ENCODE data around the gene IL36A. TPM values are rescaled to one million over a fixed set of nuclear protein-coding genes. Genes with fewer than 3 reads are reported as not detected.

The IL36A gene
- total RNA-seq, 4 donors from 2014 or later = not detected

DNA sequence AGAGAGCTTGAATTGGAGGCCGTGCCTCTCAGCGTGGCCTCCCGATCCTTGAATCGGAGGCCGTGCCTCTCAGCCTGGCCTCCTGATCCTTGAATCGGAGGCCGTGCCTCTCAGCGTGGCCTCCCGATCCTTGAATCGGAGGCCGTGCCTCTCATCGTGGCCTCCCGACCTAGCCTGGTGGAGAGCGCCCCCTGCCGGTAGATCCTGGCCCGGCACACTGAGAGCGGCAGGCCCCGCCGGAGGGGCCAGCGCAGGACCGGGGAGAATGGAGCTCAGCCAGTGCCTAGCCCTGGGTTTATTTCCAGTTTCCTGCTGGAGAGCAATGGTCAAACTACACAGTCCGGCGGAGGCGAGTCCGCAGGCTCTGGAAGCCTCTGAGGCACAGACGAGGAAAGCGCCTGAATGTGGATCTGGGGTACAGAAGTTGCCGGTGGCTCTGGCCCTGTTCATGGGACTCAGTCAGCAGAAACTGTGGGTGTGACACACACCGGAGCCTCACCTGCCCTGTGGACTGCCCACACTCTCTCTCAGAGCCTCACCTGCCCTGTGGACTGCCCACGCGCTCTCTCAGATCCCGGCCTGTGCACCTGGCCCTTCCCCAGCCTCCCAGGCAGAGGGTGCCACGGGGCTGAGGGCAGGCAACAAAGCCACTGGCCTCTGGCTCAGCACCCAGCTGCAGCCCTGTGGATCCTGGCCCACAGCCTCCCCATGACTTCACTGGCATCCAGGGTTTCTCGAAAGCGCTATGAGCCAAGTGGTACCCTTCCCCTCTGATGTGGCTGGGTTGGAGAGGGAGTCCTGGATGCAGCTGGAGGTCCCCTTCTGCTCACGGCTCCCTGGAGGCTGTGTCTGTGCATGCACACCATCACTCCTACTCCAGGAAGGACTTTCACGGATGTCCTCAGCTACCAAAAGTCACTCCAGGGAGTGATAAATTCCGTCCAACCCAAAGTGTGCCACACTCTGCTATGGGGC, 45.9 kb downstream of the IL36A start:
- no peak for DNase-seq

DNA sequence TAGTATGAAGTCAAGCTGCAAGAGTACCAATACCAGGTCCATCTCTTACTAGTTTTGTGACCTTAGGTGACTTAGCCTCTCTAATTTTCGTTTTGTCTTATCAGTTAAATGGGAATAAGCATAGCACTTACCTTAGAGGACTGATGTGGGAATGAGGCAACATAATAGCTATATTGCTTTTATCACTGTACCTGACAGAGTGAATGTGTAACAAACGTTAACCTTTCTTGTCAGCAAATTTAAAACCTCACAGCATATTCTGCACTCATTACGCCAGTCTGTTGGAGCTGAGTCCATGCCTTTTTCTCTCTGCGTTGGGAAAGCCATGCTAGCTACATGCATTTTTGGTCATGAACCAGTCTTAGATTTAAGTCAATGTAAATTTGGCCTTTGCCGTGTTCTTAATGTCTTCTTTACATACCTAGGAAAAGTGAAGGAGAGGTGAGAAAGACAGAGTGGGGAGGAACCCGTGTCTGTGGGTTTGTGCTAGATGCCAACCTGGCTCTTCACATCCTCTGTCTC, 47.2 kb downstream of the IL36A start, which contains the start of gene IL36B:
Gene IL36B, minus strand, starts transcription at position 472 of the 522 bp plus-strand sequence.
- TF ChIP-seq, protein P1, sequence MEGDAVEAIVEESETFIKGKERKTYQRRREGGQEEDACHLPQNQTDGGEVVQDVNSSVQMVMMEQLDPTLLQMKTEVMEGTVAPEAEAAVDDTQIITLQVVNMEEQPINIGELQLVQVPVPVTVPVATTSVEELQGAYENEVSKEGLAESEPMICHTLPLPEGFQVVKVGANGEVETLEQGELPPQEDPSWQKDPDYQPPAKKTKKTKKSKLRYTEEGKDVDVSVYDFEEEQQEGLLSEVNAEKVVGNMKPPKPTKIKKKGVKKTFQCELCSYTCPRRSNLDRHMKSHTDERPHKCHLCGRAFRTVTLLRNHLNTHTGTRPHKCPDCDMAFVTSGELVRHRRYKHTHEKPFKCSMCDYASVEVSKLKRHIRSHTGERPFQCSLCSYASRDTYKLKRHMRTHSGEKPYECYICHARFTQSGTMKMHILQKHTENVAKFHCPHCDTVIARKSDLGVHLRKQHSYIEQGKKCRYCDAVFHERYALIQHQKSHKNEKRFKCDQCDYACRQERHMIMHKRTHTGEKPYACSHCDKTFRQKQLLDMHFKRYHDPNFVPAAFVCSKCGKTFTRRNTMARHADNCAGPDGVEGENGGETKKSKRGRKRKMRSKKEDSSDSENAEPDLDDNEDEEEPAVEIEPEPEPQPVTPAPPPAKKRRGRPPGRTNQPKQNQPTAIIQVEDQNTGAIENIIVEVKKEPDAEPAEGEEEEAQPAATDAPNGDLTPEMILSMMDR (IDR thresholded peaks at IDR 0.05) = no peak
- no peak for TF ChIP-seq POLR2A (IDR thresholded peaks at IDR 0.05)
- DNase-seq = no peak
- no peaks in the 10 kb centered on the region for H3K4me1 ChIP-seq

More for the DNA sequence above, 45.9 kb downstream of the IL36A start:
- Histone ChIP-seq H3K4me1 (no peaks in the 10 kb centered on the region), H3K9me3 (peaks cover 0 to 9% (median 0%) of the 10 kb centered on the region in 4 donors), H3K27me3 (no peaks in the 10 kb centered on the region), H3K4me3 (no peak overlapping the region), H3K27ac (no peak overlapping the region), H3K36me3 (no peaks in the 10 kb centered on the region)
- TF ChIP-seq POLR2A (IDR thresholded peaks at IDR 0.05) = no peak
- TF ChIP-seq, protein P1 (IDR thresholded peaks at IDR 0.05) = no peak

DNA sequence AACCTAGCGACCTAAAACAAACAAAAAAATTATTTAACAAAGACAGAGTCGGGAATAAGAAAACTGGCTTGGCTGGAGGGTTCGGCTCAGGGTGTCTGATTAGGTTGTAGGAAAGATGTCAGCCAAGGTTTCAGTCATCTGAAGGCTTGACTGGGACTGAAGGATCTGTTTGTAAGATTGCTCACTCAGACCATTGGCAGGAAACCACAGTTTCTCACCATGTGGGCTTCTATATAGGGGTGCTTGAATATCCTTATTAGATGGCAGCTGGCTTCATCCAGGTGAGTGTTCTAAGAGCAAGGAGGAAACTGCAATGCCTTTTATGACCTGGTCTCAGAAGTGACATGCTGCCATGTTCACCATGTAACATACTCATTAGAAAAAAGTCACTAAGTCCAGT, 48.4 kb downstream of the IL36A start:
- no peak for DNase-seq

More for the DNA sequence above, 47.2 kb downstream of the IL36A start, which contains the start of gene IL36B:
- Histone ChIP-seq H3K4me3 (no peak within 1 kb of the TSS), H3K27me3 (no peaks in the 10 kb centered on the region), H3K9me3 (peaks cover 0 to 9% (median 0%) of the 10 kb centered on the region in 4 donors), H3K36me3 (no peaks in the 10 kb centered on the region), H3K27ac (no peak within 1 kb of the TSS)

DNA sequence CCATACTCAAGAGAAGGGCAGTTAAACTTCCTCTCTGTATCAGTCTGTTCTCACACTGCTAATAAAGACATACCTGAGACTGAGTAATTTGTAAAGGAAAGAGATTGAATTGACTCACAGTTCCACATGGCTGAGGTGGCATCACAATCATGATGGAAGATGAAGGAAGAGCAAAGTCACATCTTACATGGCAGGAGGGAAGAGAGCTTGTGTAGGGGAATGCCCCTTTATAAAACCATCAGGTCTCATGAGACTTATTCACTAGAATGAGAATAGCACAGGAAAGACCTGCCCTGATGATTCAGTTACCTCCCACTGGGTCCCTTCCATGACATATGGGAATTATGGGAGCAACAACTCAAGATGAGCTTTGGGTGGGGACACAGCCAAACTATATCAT, 48.8 kb downstream of the IL36A start:
- DNase-seq = no peak
- Histone ChIP-seq H3K4me3 (no peak overlapping the region), H3K27me3 (no peaks in the 10 kb centered on the region), H3K4me1 (no peaks in the 10 kb centered on the region), H3K9me3 (peaks cover 0 to 9% (median 0%) of the 10 kb centered on the region in 4 donors), H3K36me3 (no peaks in the 10 kb centered on the region), H3K27ac (no peak overlapping the region)
- no peak for TF ChIP-seq POLR2A (IDR thresholded peaks at IDR 0.05)
- TF ChIP-seq, protein P1 (IDR thresholded peaks at IDR 0.05) = no peak

More for the DNA sequence above, 48.4 kb downstream of the IL36A start:
- Histone ChIP-seq H3K36me3 (no peaks in the 10 kb centered on the region), H3K27ac (no peak overlapping the region), H3K4me1 (no peaks in the 10 kb centered on the region), H3K4me3 (no peak overlapping the region), H3K9me3 (peaks cover 0 to 9% (median 0%) of the 10 kb centered on the region in 4 donors), H3K27me3 (no peaks in the 10 kb centered on the region)
- TF ChIP-seq, protein P1 (IDR thresholded peaks at IDR 0.05) = no peak
- TF ChIP-seq POLR2A (IDR thresholded peaks at IDR 0.05) = no peak

DNA sequence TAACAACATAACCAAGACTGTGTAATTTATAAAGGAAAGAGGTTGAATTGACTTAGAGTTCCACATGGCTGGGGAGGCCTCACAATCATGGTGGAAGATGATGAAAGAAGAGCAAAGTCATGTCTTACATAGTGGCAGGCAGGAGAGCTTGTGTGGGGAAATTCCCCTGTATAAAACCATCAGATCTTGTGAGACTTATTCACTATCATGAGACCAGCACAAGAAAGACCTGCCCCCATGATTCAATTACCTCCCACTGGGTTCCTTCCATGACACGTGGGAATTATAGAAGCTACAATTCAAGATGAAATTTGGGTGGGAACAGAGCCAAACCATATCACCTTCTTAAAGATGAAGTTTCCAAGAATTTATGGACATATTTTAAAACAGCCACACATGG, 51.3 kb downstream of the IL36A start:
- H3K9me3 ChIP-seq = peaks cover 0 to 9% (median 0%) of the 10 kb centered on the region in 4 donors
- H3K27me3 ChIP-seq = no peaks in the 10 kb centered on the region
- H3K27ac ChIP-seq = no peak overlapping the region
- no peaks in the 10 kb centered on the region for H3K36me3 ChIP-seq
- no peak overlapping the region for H3K4me3 ChIP-seq
- H3K4me1 ChIP-seq = no peaks in the 10 kb centered on the region
- TF ChIP-seq POLR2A (IDR thresholded peaks at IDR 0.05) = no peak
- DNase-seq = no peak

DNA sequence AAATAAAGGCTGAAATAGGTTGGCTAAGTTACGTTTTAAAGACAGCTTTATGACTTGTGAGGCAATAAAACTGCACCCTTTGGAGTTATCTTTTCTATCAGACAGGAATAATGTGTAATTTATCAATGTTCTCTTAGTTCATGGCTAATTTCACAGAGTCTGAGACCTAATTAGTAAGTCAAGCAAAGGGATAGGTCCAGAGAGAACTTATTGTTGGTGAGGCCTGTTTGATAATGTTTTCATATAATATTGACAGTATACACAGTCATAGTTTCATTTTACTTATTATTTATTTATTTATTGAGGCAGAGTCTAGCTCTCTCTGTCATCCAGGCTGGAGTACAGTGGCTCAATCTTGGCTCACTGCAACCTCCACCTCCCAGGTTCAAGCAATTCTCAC, 51.9 kb downstream of the IL36A start:
- Histone ChIP-seq H3K27ac (no peak overlapping the region), H3K4me1 (no peaks in the 10 kb centered on the region), H3K36me3 (no peaks in the 10 kb centered on the region), H3K27me3 (no peaks in the 10 kb centered on the region), H3K9me3 (peaks cover 0 to 9% (median 0%) of the 10 kb centered on the region in 4 donors), H3K4me3 (no peak overlapping the region)
- no peak for DNase-seq
- TF ChIP-seq, protein P1 (IDR thresholded peaks at IDR 0.05) = no peak
- no peak for TF ChIP-seq POLR2A (IDR thresholded peaks at IDR 0.05)

All from Peyer's patch (tissue), 4 donors.